Activated naive CD4-positive, alpha-beta T cell treated with anti-CD3 and anti-CD28 coated beads, Interleukin-2, amount 50 U/mL, for 24 hours (primary cell): Measurements from ENCODE around the gene FOLR3.
"Not testable (repeated sequence)": the region's sequence is repeated elsewhere in the genome, so short reads cannot be mapped to it uniquely, and the experiment has no call there.

Source experiments
- H3K27ac Mint-ChIP-seq: one replicate; pipeline ENCODE4 v1.8.0; 2021; ENCODE audit warnings: mild to moderate bottlenecking, mixed read lengths
- H3K27me3 Mint-ChIP-seq: one replicate; pipeline ENCODE4 v1.8.0; 2021; ENCODE audit warnings: mixed read lengths
- H3K36me3 Mint-ChIP-seq: one replicate; pipeline ENCODE4 v1.8.0; 2021; ENCODE audit warnings: mixed read lengths
- H3K4me1 Mint-ChIP-seq: one replicate; pipeline ENCODE4 v1.8.0; 2021; ENCODE audit warnings: mixed read lengths
- H3K4me3 Mint-ChIP-seq: one replicate; pipeline ENCODE4 v1.8.0; 2021; ENCODE audit warnings: mild to moderate bottlenecking, mixed read lengths
- H3K9me3 Mint-ChIP-seq: one replicate; pipeline ENCODE4 v1.8.0; 2021; ENCODE audit warnings: mixed read lengths

The FOLR3 gene

DNA sequence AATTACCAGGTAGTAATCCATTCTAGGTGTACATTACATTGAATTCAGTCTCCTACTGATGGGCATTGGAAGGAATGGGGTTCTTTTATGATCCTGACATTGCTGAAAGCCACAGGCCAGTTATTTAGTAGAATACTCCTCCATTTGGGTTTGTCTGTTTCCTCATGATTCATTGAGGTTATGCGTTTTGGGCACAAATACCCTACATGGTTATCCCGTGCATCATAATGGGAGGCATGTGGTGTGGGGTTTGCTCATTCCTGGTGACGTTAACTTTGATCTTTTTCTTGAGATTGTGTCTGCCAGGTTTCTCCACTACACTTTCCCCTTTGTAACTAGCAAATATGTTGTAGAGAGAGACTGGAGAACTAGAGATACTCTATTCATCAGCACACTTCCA lies 5.5 kb downstream of the FOLR3 start:
- H3K27ac Mint-ChIP-seq = no peak overlapping the region
- peaks cover 6% of the 10 kb centered on the region for H3K27me3 Mint-ChIP-seq
- H3K9me3 Mint-ChIP-seq = no peaks in the 10 kb centered on the region
- no peak overlapping the region for H3K4me3 Mint-ChIP-seq
- no peaks in the 10 kb centered on the region for H3K36me3 Mint-ChIP-seq
- peaks cover 4% of the 10 kb centered on the region for H3K4me1 Mint-ChIP-seq

DNA sequence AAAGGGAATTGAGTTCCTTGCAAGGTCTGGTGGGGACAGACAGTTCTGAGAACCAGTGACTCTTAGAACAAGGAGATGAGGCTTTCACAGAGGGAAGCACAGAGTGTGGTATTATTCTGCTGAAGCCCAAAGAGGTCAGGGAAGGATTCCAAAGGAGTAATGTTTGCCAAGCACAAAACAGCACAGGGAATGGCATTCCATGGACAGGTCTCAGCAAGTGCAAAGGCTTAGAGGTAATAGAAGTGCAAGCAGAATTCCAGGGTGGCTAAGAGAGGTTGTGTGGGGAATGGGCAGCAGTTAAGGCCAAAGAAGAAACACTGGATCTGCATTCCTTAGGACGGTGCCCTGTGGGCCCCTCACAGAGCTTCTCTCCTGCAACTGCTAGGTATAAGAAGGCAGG lies 6.6 kb downstream of the FOLR3 start:
- not testable (repeated sequence) for H3K4me3 Mint-ChIP-seq, H3K4me1 Mint-ChIP-seq, H3K27ac Mint-ChIP-seq, H3K9me3 Mint-ChIP-seq, H3K36me3 Mint-ChIP-seq, H3K27me3 Mint-ChIP-seq

GRCh38 chr11:72142543-72142942 lies 7.0 kb downstream of the FOLR3 start:
- H3K36me3 Mint-ChIP-seq, H3K27me3 Mint-ChIP-seq, H3K27ac Mint-ChIP-seq, H3K4me1 Mint-ChIP-seq, H3K9me3 Mint-ChIP-seq, H3K4me3 Mint-ChIP-seq: not testable (repeated sequence)

DNA sequence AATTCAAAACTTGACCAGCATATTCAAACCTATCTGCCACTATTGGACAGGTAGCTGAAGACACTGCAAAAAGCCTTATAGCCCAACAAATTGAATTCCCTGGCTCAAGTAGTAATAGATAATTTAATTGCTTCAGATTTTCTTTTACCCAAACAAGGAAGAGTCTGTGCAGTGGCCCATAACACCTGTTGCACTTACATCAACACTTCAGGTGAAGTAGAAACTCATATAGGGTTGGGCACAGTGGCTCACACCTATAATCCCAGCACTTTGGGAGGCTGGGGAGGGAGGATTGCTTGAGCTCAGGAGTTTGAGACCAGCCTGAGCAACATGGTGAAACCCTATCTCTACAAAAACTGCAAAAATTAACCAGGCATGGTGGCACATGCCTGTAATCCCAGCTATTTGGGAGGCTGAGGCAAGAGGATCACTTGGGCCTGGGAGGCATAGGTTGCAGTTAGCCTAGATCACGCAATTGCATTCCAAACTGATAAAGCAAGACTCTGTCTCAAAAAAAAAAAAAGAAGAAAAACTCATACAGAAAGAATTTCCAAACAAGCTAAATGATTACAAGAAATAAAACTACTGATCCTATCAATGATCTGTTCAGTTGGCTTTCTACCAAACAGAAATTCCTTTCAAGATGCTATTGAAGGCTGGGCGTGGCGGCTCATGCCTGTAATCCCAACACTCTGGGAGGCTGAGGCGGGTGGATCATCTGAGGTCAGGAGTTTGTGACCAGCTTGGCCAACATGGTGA lies 9.5 kb downstream of the FOLR3 start:
- no peak overlapping the region for H3K4me3 Mint-ChIP-seq
- H3K9me3 Mint-ChIP-seq = no peaks in the 10 kb centered on the region
- H3K27me3 Mint-ChIP-seq = peaks cover 6% of the 10 kb centered on the region
- no peaks in the 10 kb centered on the region for H3K36me3 Mint-ChIP-seq
- H3K4me1 Mint-ChIP-seq = peaks cover 4% of the 10 kb centered on the region
- no peak overlapping the region for H3K27ac Mint-ChIP-seq

GRCh38 chr11:72146625-72147024 lies 11.1 kb downstream of the FOLR3 start:
- Mint-ChIP-seq H3K27ac (no peak overlapping the region), H3K36me3 (no peaks in the 10 kb centered on the region), H3K4me1 (peaks cover 4% of the 10 kb centered on the region), H3K9me3 (no peaks in the 10 kb centered on the region), H3K4me3 (no peak overlapping the region), H3K27me3 (no peaks in the 10 kb centered on the region)

DNA sequence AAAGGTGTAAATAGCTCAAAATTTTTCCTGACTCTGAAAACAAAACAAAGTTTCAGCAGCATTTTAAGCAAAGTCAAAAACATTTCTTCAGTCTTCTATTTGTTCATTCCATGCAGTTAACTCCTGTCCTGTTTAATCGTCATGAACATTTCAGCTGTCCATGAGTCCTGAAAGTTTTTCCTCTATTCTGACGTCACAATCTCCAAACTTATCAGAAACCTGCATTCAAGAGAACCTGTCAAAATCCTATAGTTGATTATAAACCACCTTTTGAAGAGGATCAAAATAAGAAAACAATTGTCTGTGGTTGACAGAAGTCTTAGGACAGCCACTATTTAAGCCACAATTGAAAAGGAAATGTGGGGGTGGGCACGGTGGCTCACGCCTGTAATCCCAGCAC lies 15.4 kb downstream of the FOLR3 start:
- Mint-ChIP-seq H3K4me3 (no peak overlapping the region), H3K9me3 (no peaks in the 10 kb centered on the region), H3K27ac (no peak overlapping the region), H3K27me3 (peaks cover 2% of the 10 kb centered on the region), H3K4me1 (no peaks in the 10 kb centered on the region), H3K36me3 (no peaks in the 10 kb centered on the region)

- H3K9me3 Mint-ChIP-seq, H3K4me1 Mint-ChIP-seq, H3K27me3 Mint-ChIP-seq, H3K27ac Mint-ChIP-seq, H3K4me3 Mint-ChIP-seq, H3K36me3 Mint-ChIP-seq: not testable (repeated sequence)
Observed at GRCh38 chr11:72153874-72154273, 18.3 kb downstream of the FOLR3 start.

DNA sequence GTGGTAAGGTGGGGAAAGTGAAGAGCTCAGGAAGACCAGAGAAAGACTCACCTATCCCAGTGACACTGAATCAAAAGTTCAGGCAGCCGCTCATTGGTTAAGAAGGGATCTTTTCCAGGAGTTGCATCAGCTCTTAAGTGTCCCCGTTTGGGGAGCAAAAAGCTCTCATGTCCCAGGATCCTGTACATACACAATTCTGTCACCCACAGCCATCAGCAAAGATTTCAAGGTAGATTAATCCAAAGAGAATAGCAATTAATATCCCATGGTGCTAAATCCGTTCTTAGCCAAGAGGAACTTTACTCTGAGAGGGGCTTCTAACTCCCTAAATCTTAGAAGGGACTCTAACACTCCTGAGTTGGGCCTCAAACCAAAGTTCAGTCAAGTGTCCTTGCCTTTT lies 19.3 kb downstream of the FOLR3 start:
- Mint-ChIP-seq H3K4me3 (no peak overlapping the region), H3K27me3 (peaks cover 4% of the 10 kb centered on the region), H3K27ac (no peak overlapping the region), H3K9me3 (no peaks in the 10 kb centered on the region), H3K4me1 (no peaks in the 10 kb centered on the region), H3K36me3 (no peaks in the 10 kb centered on the region)

DNA sequence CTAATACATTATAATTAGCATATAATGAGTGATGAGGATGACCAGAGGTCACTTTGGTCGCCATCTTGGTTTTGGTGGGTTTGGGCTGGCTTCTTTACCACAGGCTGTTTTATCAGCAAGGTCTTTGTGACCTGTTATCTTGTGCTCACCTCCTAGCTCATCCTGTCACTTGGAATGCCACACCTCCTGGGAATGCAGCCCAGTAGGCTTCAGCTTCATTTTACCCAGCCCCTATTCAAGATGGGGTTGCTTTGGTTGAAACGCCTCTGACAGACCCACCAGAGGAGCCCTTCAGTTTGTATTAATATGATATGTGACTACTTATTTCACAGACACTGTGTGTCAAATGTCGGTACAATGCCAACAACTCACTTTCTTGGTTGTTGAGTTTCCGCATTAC lies 20.2 kb downstream of the FOLR3 start:
- H3K9me3 Mint-ChIP-seq = no peaks in the 10 kb centered on the region
- H3K4me3 Mint-ChIP-seq = no peak overlapping the region
- H3K27me3 Mint-ChIP-seq = peaks cover 4% of the 10 kb centered on the region
- H3K27ac Mint-ChIP-seq = no peak overlapping the region
- no peaks in the 10 kb centered on the region for H3K36me3 Mint-ChIP-seq
- no peaks in the 10 kb centered on the region for H3K4me1 Mint-ChIP-seq

DNA sequence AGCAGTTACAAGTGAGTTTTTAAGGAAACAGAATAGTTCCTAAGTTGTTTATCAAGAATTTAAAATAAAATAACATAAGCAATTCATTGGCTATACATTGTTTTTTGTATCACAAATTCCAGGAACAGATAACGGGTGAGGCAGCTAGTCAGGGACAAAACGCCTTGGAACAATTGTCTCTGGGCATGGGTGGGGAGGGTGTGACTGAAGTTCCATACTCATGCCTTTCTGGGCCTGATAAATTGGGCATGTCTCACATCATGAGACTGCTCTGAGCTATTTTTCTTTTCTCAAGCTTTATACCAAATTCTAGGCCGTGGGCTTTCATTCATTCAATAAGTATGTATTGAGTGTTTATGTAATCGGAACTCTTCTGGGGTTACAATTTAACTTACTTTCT lies 21.6 kb downstream of the FOLR3 start:
- H3K4me1 Mint-ChIP-seq = no peaks in the 10 kb centered on the region
- H3K4me3 Mint-ChIP-seq = no peak overlapping the region
- no peak overlapping the region for H3K27ac Mint-ChIP-seq
- no peaks in the 10 kb centered on the region for H3K9me3 Mint-ChIP-seq
- H3K27me3 Mint-ChIP-seq = peaks cover 6% of the 10 kb centered on the region
- no peaks in the 10 kb centered on the region for H3K36me3 Mint-ChIP-seq

DNA sequence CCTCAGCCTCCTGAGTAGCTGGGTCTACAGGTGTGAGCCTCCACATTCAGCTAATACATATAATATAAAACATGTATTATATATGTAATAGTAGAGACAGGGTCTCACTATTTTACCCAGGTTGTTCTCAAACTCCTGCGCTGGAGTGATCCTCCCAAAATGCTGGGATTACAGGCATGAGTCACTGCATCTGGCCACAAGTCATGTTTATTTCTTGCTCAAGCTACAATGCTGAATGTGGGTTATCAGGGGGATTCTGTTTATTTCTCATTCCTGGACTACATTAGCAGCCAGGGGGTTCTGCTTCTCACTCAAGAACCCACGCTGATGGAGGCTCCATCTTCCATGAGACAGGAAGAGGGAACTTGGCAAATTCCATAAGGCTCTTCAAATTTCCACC lies 24.8 kb downstream of the FOLR3 start:
- Mint-ChIP-seq H3K27me3 (peaks cover 4% of the 10 kb centered on the region), H3K36me3 (no peaks in the 10 kb centered on the region), H3K9me3 (no peaks in the 10 kb centered on the region), H3K4me1 (no peaks in the 10 kb centered on the region), H3K27ac (no peak overlapping the region), H3K4me3 (no peak overlapping the region)

GRCh38 chr11:72162891-72163492 lies 27.5 kb downstream of the FOLR3 start:
- Mint-ChIP-seq H3K9me3 (no peaks in the 10 kb centered on the region), H3K36me3 (no peaks in the 10 kb centered on the region), H3K4me3 (no peak overlapping the region), H3K27me3 (peaks cover 4% of the 10 kb centered on the region), H3K27ac (no peak overlapping the region), H3K4me1 (no peaks in the 10 kb centered on the region)

DNA sequence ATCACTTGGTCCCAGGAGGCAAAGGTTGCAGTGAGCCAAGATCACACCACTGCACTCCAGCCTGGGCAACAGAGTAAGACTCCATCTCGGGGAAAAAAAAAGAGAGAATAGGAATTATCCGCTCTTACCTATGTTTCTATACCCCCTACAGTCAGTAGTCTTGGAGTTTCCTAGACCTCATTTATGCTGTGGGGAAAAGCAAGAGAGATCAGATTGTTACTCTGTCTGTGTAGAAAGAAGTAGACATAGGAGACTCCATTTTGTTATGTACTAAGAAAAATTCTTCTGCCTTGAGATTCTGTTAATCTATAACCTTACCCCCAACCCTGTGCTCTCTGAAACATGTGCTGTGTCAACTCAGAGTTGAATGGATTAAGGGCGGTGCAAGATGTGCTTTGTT lies 28.7 kb downstream of the FOLR3 start:
- not testable (repeated sequence) for H3K4me3 Mint-ChIP-seq, H3K4me1 Mint-ChIP-seq, H3K27ac Mint-ChIP-seq, H3K36me3 Mint-ChIP-seq, H3K27me3 Mint-ChIP-seq, H3K9me3 Mint-ChIP-seq

- H3K36me3 Mint-ChIP-seq, H3K4me1 Mint-ChIP-seq, H3K4me3 Mint-ChIP-seq, H3K27me3 Mint-ChIP-seq, H3K27ac Mint-ChIP-seq, H3K9me3 Mint-ChIP-seq: not testable (repeated sequence)
Observed at GRCh38 chr11:72169046-72169555, 33.6 kb downstream of the FOLR3 start.

DNA sequence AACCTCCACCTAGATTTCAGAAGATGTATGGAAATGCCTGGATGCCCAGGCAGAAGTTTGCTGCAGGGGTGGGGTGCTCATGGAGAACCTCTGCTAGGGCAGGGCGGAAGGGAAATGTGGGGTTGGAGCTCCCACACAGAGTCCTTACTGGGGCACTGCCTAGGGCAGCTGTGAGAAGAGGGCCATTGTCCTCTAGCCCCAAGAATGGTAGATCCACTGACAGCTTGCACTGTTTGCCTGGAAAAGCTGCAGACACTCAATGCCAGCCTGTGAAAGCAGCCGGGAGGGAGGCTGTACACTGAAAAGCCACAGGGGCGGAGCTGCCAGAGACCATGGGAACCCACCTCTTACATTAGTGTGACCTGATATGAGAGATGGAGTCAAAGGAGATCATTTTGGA lies 34.2 kb downstream of the FOLR3 start:
- H3K4me1 Mint-ChIP-seq, H3K36me3 Mint-ChIP-seq, H3K9me3 Mint-ChIP-seq, H3K4me3 Mint-ChIP-seq, H3K27me3 Mint-ChIP-seq, H3K27ac Mint-ChIP-seq: not testable (repeated sequence)

DNA sequence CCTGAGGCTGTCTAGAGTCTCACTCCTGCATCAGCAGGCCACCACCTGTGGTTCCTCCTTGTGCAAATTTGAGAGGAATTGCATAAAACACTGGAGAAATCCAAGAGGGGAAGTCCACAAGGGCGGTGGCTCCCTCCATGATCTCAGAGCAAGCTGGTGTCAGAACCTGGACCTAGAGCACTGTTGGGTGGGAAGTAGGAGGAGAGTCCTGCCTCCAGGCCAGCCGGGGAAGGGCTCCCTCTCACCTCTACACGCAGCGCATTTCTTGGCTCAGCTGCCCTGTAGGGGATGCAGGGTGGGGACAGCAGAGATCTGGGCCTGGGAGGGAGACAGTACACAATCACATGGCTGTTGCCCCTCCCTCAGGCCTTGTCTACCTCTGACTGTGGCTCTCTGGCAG lies 36.5 kb downstream of the FOLR3 start:
- not testable (repeated sequence) for H3K4me3 Mint-ChIP-seq, H3K36me3 Mint-ChIP-seq, H3K27ac Mint-ChIP-seq, H3K4me1 Mint-ChIP-seq, H3K9me3 Mint-ChIP-seq, H3K27me3 Mint-ChIP-seq

GRCh38 chr11:72173291-72173690 lies 37.8 kb downstream of the FOLR3 start:
- Mint-ChIP-seq H3K36me3 (no peaks in the 10 kb centered on the region), H3K9me3 (no peaks in the 10 kb centered on the region), H3K27me3 (no peaks in the 10 kb centered on the region), H3K4me1 (no peaks in the 10 kb centered on the region), H3K4me3 (no peak overlapping the region), H3K27ac (no peak overlapping the region)
